Body of pancreas (tissue), 4 donors: ENCODE results near the gene CTIF. TPM values are rescaled to one million over a fixed set of nuclear protein-coding genes. Genes with fewer than 3 reads are reported as not detected.

Experiments
- ATAC-seq: fragments of 150-250 bp; one replicate; pipeline ENCODE4 v1.9.1; 2016
- DNase-seq, 4 donors: peaks; one replicate each; pipeline ENCODE4 v3.0.0-alpha.2; 2019
- H3K27ac ChIP-seq, 4 donors: fragments of 200-600 bp; sonication (generic); 1 replicate in 3 of 4; 2 replicates in 1 of 4; pipeline versions ENCODE4 v1.5.1 to v1.6.1; 2016 to 2019; ENCODE audit warnings: mild to moderate bottlenecking in 1 of 4, mixed read lengths in 1 of 4, moderate library complexity in 1 of 4
- H3K27me3 ChIP-seq, 2 donors: fragments of 200-600 bp; sonication (generic); one replicate each; pipeline ENCODE4 v1.6.0; 2016; ENCODE audit warnings: mild to moderate bottlenecking in 1 of 2
- H3K36me3 ChIP-seq, 2 donors: fragments of 200-600 bp; sonication (generic); replicated peaks in 1 of 2; 2 replicates each; pipeline ENCODE4 v1.5.1; 2016; ENCODE audit warnings: low read depth in 2 of 2; ENCODE audit not compliant: insufficient read depth in 1 of 2
- H3K4me1 ChIP-seq: fragments of 200-600 bp; sonication (generic); one replicate; pipeline ENCODE4 v1.6.0; 2016
- H3K4me3 ChIP-seq, 2 donors: fragments of 200-600 bp; sonication (generic); 1 replicate in 1 of 2; 2 replicates in 1 of 2; pipeline ENCODE4 v1.5.1; 2016 to 2019
- H3K9me3 ChIP-seq, 3 donors: fragments of 200-600 bp; sonication (generic); 1 replicate in 2 of 3; 2 replicates in 1 of 3; pipeline ENCODE4 v1.5.1; 2016
- POLR2A ChIP-seq, 3 donors: fragments of 450-650 bp; IDR thresholded peaks; one replicate each; pipeline ENCODE4 v1.6.1; 2016; ENCODE audit warnings: antibody characterized with exemption in 3 of 3, mild to moderate bottlenecking in 2 of 3
- WGBS, 2 donors: methylation state at CpG; one replicate each; pipeline ENCODE4 v1.1.5; 2017; 5-methylcytosine and 5-hydroxymethylcytosine counted together
- intact Hi-C: fragments of 100-400 bp; cut with DNase I; formaldehyde crosslinking; loops from one replicate; pipeline ENCODE4 v1.15.1; 2023
- total RNA-seq, 2 donors: library from RNA; depleted of rRNA; stranded (reverse); fragments of >200 nt; gene quantifications; one replicate each; pipeline ENCODE4 v1.1.0, GENCODE V29; 2016
- TF ChIP-seq, protein P1 (sequence below), 7 experiments: fragments of 450-650 bp in 4 of 7; fragments of 200-600 bp in 3 of 7; sonication (generic) in 3 of 7; IDR thresholded peaks; one replicate each; pipeline ENCODE4 v1.5.1; 2016 to 2019; ENCODE audit warnings: antibody characterized with exemption in 7 of 7

CTIF gene
- total RNA-seq, 2 donors from 2014 or later: 18.7 to 24.4 TPM

DNA sequence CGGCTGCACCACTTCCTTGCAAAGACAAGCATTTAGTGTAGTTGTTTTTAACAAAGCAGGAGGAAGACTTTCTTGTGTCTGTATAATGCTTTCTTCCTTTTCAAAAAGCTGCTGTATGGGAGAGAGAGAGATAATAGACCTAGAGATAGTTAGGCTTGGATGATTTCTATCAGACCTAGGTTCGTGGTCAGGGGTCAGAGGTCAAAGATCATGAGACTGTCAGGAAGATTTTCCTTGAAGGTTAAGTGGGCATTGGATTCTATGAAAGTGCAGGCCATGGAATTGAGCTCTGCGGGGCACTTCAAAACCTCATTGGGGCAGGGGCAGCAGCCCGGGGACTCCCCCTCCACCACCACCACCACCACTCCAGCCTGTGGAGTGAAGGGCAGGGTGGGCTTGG is 164.6 kb downstream of the CTIF start:
- no peak for TF ChIP-seq POLR2A (IDR thresholded peaks at IDR 0.05)
- TF ChIP-seq, protein P1, sequence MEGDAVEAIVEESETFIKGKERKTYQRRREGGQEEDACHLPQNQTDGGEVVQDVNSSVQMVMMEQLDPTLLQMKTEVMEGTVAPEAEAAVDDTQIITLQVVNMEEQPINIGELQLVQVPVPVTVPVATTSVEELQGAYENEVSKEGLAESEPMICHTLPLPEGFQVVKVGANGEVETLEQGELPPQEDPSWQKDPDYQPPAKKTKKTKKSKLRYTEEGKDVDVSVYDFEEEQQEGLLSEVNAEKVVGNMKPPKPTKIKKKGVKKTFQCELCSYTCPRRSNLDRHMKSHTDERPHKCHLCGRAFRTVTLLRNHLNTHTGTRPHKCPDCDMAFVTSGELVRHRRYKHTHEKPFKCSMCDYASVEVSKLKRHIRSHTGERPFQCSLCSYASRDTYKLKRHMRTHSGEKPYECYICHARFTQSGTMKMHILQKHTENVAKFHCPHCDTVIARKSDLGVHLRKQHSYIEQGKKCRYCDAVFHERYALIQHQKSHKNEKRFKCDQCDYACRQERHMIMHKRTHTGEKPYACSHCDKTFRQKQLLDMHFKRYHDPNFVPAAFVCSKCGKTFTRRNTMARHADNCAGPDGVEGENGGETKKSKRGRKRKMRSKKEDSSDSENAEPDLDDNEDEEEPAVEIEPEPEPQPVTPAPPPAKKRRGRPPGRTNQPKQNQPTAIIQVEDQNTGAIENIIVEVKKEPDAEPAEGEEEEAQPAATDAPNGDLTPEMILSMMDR (IDR thresholded peaks at IDR 0.05): no peak
- ATAC-seq: no peak
- no peaks in the 10 kb centered on the region for H3K9me3 ChIP-seq
- H3K27me3 ChIP-seq: no peaks in the 10 kb centered on the region
- intact Hi-C loops: no loop called here
- no peaks in the 10 kb centered on the region for H3K36me3 ChIP-seq
- H3K4me3 ChIP-seq: no peak overlapping the region
- no peak for DNase-seq
- no peak overlapping the region for H3K27ac ChIP-seq
- 78 to 85% methylated on average over 4 of the region's 4 CpGs for WGBS, 2 donors
- H3K4me1 ChIP-seq: no peaks in the 10 kb centered on the region

DNA sequence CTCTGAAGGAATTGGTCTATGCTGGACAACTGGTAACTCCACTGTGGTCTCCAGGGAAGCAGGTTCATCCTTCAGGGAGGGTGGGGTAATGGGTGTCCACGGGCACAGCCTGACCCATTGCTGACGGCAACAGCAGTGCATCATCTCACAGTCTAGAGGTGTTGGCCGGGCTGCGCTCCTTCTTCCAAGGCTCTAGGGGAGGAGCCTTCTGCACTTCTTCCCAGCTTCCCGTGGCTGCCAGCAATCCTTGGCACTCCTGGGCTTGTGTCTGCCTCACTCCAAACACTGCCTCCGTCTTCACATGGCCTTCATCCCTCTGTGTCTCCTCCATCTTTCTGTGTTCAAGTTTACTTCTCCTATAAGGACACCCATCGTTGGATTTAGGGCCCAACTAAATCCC is 166.2 kb downstream of the CTIF start:
- no peak overlapping the region for H3K4me3 ChIP-seq
- H3K36me3 ChIP-seq: no peaks in the 10 kb centered on the region
- TF ChIP-seq, protein P1 (IDR thresholded peaks at IDR 0.05): no peak
- TF ChIP-seq POLR2A (IDR thresholded peaks at IDR 0.05): no peak
- no peak overlapping the region for H3K27ac ChIP-seq
- H3K4me1 ChIP-seq: no peaks in the 10 kb centered on the region
- WGBS, 2 donors: 85 to 87% methylated on average over 6 to 7 of the region's 7 CpGs
- intact Hi-C loops: no loop called here
- no peaks in the 10 kb centered on the region for H3K27me3 ChIP-seq
- DNase-seq: no peak
- ATAC-seq: no peak
- H3K9me3 ChIP-seq: no peaks in the 10 kb centered on the region

DNA sequence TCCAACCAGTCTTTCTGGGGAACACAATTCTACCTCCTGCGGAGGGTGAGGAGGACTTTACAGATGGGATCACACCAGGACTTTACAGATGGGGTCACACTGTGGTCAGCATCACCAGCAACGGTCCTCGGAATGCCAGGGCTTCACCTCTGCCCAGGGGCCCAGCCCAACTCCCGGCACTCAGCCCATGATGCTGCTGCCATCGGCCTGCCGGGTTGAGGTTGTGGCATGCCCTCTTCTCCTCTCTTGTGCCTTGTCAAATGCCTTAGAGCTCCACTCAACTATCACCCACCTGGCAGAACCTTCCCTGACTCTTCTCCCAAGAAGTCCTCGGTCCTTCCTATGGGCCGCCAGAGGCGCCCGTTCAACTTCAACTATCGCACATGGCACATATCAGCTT is 166.7 kb downstream of the CTIF start:
- H3K27ac ChIP-seq: no peak overlapping the region
- WGBS, 2 donors: 94 to 98% methylated on average over 11 of the region's 11 CpGs
- no peak for ATAC-seq
- no peak for DNase-seq
- no peaks in the 10 kb centered on the region for H3K27me3 ChIP-seq
- H3K4me3 ChIP-seq: no peak overlapping the region
- no peaks in the 10 kb centered on the region for H3K9me3 ChIP-seq
- no peaks in the 10 kb centered on the region for H3K36me3 ChIP-seq
- intact Hi-C loops: no loop called here
- no peak for TF ChIP-seq POLR2A (IDR thresholded peaks at IDR 0.05)
- TF ChIP-seq, protein P1 (IDR thresholded peaks at IDR 0.05): no peak
- H3K4me1 ChIP-seq: no peaks in the 10 kb centered on the region

DNA sequence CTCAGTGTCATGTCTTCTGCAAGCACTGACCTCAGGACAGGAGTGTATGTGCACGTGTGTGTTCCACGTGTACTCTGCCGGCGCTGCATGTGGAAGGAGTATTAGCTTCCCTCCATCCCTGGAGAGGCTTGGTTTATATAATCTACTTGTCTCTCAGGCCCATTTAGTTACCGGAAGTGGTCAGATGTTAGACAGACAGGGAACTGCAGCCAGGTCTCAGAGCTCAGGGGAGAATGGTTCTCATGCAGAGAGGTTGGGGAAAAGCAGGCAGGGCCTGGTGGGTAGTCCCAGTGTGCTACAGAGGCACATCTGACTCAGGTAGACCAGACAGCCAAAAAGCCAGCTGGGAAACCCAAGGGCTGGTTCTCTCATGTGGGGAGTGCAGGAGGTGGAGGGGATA is 167.9 kb downstream of the CTIF start:
- intact Hi-C loops: no loop called here
- WGBS, 2 donors: 91 to 96% methylated on average over 5 of the region's 5 CpGs

More for the DNA sequence above, 167.9 kb downstream of the CTIF start:
- DNase-seq (no peak), ATAC-seq (no peak)
- TF ChIP-seq, protein P1 (IDR thresholded peaks at IDR 0.05): no peak
- no peak for TF ChIP-seq POLR2A (IDR thresholded peaks at IDR 0.05)
- Histone ChIP-seq H3K27me3 (no peaks in the 10 kb centered on the region), H3K36me3 (no peaks in the 10 kb centered on the region), H3K4me1 (no peaks in the 10 kb centered on the region), H3K9me3 (no peaks in the 10 kb centered on the region), H3K4me3 (no peak overlapping the region), H3K27ac (no peak overlapping the region)
